HFFc6 (cell line): ENCODE measurements around the gene RFX6. TPM values are rescaled to one million over a fixed set of nuclear protein-coding genes. Genes with fewer than 3 reads are reported as not detected.

Experiments
- DNase-seq: peaks from one replicate; pipeline ENCODE4 v3.0.0-alpha.2; 2018
- H3K27ac Mint-ChIP-seq: 2 replicates; pipeline ENCODE4 v1.8.0; 2020; ENCODE audit warnings: mild to moderate bottlenecking, mixed read lengths
- H3K27me3 Mint-ChIP-seq: 2 replicates; pipeline ENCODE4 v1.8.0; 2021; ENCODE audit warnings: mild to moderate bottlenecking, moderate library complexity, mixed read lengths; ENCODE audit not compliant: insufficient read depth
- H3K36me3 Mint-ChIP-seq: 2 replicates; pipeline ENCODE4 v1.8.0; 2021; ENCODE audit warnings: low read depth, mixed read lengths
- H3K4me1 Mint-ChIP-seq: 2 replicates; pipeline ENCODE4 v1.8.0; 2020; ENCODE audit warnings: low read depth, mixed read lengths
- H3K4me3 Mint-ChIP-seq: 2 replicates; pipeline ENCODE4 v1.8.0; 2020; ENCODE audit warnings: mild to moderate bottlenecking, moderate library complexity, mixed read lengths
- H3K9me3 Mint-ChIP-seq: 2 replicates; pipeline ENCODE4 v1.8.0; 2020; ENCODE audit warnings: mild to moderate bottlenecking, mixed read lengths
- total RNA-seq, 6 experiments: library from RNA; stranded (reverse); fragmentation: NEBNext Ultra II Directional; extraction: Animal tissue kit (Norgen Biotek cat#: 25700); gene quantifications; 2 replicates in 1 of 6; 3 replicates in 5 of 6; pipeline ENCODE4 v1.2.3, GENCODE V29; 2021
- TF ChIP-seq, protein P1 (sequence below): fragments of 200-600 bp; sonication (generic); IDR thresholded peaks from 2 replicates; pipeline ENCODE4 v1.5.0; 2021; ENCODE audit warnings: antibody characterized with exemption, mild to moderate bottlenecking

RFX6 gene
- total RNA-seq, 6 experiments from 2014 or later, result not detected

DNA sequence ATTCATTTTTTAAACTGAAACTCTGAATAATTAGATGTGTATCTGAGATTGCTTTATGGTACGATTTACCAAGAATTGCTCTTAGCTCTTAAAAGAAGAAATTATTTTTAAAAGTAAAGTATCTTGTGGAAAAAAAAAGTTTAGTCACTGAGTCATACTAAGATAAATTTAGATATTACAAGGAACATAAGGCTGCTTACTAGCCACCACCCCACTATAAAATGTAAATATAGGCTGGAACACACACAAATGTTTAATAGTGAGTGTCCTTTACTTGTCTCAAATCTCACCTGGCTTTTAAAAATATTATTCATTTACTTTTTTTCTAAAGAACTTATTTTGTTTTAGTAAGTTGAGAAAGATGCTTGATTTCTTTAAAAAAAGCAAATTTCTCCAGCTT is 17.6 kb downstream of the RFX6 start:
- no peak overlapping the region for H3K4me3 Mint-ChIP-seq
- no peaks in the 10 kb centered on the region for H3K36me3 Mint-ChIP-seq
- no peaks in the 10 kb centered on the region for H3K27me3 Mint-ChIP-seq
- no peak for DNase-seq
- H3K27ac Mint-ChIP-seq, result no peak overlapping the region
- H3K9me3 Mint-ChIP-seq, result no peaks in the 10 kb centered on the region
- TF ChIP-seq, protein P1, sequence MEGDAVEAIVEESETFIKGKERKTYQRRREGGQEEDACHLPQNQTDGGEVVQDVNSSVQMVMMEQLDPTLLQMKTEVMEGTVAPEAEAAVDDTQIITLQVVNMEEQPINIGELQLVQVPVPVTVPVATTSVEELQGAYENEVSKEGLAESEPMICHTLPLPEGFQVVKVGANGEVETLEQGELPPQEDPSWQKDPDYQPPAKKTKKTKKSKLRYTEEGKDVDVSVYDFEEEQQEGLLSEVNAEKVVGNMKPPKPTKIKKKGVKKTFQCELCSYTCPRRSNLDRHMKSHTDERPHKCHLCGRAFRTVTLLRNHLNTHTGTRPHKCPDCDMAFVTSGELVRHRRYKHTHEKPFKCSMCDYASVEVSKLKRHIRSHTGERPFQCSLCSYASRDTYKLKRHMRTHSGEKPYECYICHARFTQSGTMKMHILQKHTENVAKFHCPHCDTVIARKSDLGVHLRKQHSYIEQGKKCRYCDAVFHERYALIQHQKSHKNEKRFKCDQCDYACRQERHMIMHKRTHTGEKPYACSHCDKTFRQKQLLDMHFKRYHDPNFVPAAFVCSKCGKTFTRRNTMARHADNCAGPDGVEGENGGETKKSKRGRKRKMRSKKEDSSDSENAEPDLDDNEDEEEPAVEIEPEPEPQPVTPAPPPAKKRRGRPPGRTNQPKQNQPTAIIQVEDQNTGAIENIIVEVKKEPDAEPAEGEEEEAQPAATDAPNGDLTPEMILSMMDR, result no peak
- no peaks in the 10 kb centered on the region for H3K4me1 Mint-ChIP-seq

DNA sequence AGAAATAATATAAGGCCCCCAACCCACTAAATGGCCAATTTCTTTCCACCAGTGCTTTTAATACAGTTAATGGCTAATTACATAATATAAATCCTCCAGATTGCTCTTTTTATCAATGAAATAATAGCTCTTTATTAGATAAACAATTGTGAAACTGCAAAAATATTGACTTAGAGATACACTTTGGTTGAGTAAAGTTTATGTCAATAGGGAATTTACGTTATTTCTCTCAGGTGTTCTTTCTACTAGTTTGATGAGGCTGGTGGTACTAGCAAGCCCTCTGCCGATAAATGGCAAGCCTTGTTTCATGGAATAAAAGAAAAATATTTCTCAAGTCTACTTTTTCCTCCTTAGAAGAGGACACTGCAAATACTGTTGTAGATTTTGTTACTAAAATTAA is 18.9 kb downstream of the RFX6 start:
- Mint-ChIP-seq H3K27ac (no peak overlapping the region), H3K27me3 (no peaks in the 10 kb centered on the region)
- TF ChIP-seq, protein P1, result no peak

DNA sequence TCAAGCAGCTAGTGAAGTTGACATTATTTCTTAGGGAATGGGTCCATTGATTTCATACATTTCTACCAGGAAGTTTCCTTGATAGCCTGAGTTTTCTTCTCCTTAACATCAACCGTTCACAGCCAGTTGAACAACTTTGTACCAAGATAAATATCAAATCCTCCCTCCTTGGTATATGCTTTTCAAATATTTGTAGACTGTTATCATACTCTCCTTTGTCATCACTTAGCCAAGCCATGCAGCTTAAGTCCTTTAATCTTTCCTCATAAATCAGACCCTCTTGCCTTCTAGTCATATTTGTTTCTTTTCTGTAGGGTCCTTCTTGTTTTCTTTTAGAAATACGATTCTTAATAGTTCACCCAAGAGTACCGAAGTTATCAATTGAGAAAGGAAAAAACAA is 25.6 kb downstream of the RFX6 start:
- TF ChIP-seq, protein P1, result no peak
- Mint-ChIP-seq H3K4me1 (no peaks in the 10 kb centered on the region), H3K36me3 (no peaks in the 10 kb centered on the region), H3K27me3 (no peaks in the 10 kb centered on the region), H3K9me3 (peaks cover 4% of the 10 kb centered on the region), H3K27ac (no peak overlapping the region), H3K4me3 (no peak overlapping the region)
- no peak for DNase-seq

More for the DNA sequence above, 18.9 kb downstream of the RFX6 start:
- DNase-seq, result no peak
- no peaks in the 10 kb centered on the region for H3K36me3 Mint-ChIP-seq
- H3K9me3 Mint-ChIP-seq, result no peaks in the 10 kb centered on the region
- no peaks in the 10 kb centered on the region for H3K4me1 Mint-ChIP-seq
- H3K4me3 Mint-ChIP-seq, result no peak overlapping the region

DNA sequence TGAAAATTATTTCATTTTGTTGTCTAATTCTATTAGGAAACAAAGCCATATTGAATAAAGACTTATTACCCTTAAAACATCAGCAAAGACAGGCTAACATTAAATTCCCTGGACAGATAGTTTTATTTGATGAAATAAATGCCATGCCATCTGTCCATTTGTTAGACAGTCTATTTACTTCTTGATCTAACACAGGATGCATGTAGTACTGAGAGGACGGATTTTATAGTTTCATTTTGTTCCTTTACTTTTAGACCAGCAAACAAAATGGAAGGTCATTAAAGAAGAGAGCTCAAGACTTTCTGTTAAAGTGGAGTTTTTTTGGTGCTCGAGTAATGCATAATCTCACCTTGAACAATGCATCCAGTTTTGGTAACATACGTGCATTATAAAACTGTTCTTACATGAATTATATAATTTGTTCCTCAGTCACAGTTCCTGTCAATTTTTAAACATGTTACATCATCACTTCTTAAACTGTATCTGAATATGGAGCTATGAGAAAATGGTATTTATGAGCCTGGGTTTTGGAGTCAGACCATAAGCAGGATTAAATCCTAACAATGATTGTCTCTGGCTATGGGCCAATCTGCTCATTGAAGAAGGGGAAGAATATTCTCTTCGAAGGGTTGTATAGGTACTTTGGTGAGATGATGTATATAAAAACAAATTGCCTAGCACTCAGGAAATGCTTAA is 46.0 kb downstream of the RFX6 start:
- no peaks in the 10 kb centered on the region; the same call in 1 of the 2 replicates for H3K27me3 Mint-ChIP-seq
- no peaks in the 10 kb centered on the region for H3K36me3 Mint-ChIP-seq
- TF ChIP-seq, protein P1, result no peak
- H3K4me3 Mint-ChIP-seq, result no peak overlapping the region
- no peak for DNase-seq
- H3K4me1 Mint-ChIP-seq, result no peaks in the 10 kb centered on the region
- H3K9me3 Mint-ChIP-seq, result no peaks in the 10 kb centered on the region
- H3K27ac Mint-ChIP-seq, result no peak overlapping the region

DNA sequence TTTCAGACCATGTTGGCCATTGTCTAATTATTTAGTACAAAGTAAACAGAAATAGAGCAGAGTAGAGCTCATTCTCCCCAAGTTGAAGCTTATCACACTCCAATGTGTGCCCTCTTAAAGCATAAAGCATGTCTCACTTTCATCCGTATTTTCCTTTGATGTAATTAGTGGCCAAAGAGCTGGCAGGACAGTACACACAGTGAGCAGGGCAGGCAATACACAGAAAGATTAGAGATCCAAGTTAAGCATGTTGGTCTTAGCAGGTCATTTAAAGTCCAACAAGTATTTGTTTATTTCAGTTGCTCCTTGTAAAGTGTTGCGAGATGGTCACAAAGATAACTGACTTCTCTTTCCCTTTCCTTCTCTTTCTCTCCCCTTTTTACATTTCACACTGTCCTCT is 47.2 kb downstream of the RFX6 start:
- TF ChIP-seq, protein P1, result no peak
- Mint-ChIP-seq H3K36me3 (no peaks in the 10 kb centered on the region), H3K27ac (no peak overlapping the region), H3K27me3 (no peaks in the 10 kb centered on the region; the same call in 1 of the 2 replicates), H3K4me3 (no peak overlapping the region), H3K9me3 (no peaks in the 10 kb centered on the region), H3K4me1 (no peaks in the 10 kb centered on the region)
- no peak for DNase-seq
